Measurements from ENCODE around the gene PCED1A. TPM values are rescaled to one million over a fixed set of nuclear protein-coding genes. Genes with fewer than 3 reads are reported as not detected.

PCED1A gene
- total and polyA plus RNA-seq, 2 of the 8 experiments (the other 6 are each of a cell fraction or from before 2014, with no cell fraction given), result 13.4 to 18.9 TPM

DNA sequence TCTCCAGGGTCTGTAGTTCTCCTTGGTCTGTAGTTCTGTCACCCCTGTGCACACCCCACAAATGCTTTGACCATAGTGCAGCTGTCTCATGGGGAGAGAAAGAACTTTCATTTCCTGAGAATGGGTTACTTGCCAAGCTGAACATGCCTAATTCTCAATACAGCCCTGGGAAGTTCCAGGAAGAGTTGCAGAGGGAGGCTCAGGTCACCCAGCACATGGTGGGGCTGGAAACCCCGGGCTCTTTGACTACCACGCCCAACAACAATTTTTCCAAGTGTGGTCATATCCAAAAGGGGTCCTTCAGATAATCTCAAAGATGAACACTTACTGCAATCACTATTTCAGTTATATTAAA, 30.6 kb upstream of the PCED1A start:
- Histone ChIP-seq H3K23me2 (ENCODE audit: low read depth, low read length) (peaks cover 12% of the 10 kb centered on the region), H3K56ac (replicated peaks; ENCODE audit: insufficient read length, low read depth, low read length) (no peak overlapping the region), H4K5ac (ENCODE audit: insufficient read length, low read depth, low read length) (no peak overlapping the region), H3K9me3 (ENCODE audit: insufficient read depth in 2 of 2, low read depth in 1 of 2, low read length in 1 of 2) (no peaks in the 10 kb centered on the region), H2BK12ac (ENCODE audit: low read depth, low read length) (no peak overlapping the region), H3K4me3 (ENCODE audit: extremely low read depth in 1 of 4, insufficient read depth in 2 of 4, low read depth in 3 of 4, low read length in 4 of 4) (no peak overlapping the region), H4K8ac (ENCODE audit: extremely low read depth, insufficient read depth, low read length) (no peak overlapping the region), H4K20me1 (replicated peaks in 1 of 2; ENCODE audit: control insufficient read depth in 1 of 2, insufficient read depth in 2 of 2, low read length in 2 of 2) (peaks cover 2 to 8% of the 10 kb centered on the region in 2 experiments), H3K9ac (replicated peaks in 1 of 4; ENCODE audit: extremely low read depth in 1 of 4, low read depth in 3 of 4, low read length in 3 of 4) (no peak overlapping the region), H3K18ac (ENCODE audit: extremely low read depth, low read length) (no peak overlapping the region), H2BK15ac (ENCODE audit: low read length) (no peak overlapping the region), H2AFZ (ENCODE audit: low read length) (no peak overlapping the region), H2BK120ac (replicated peaks; ENCODE audit: low read depth, low read length) (no peak overlapping the region), H2AK5ac (ENCODE audit: low read depth, low read length) (no peak overlapping the region), H3K4ac (replicated peaks; ENCODE audit: insufficient read length, low read depth, low read length) (no peak overlapping the region), H3K36me3 (ENCODE audit: control insufficient read depth in 2 of 4, insufficient read depth in 4 of 4, low read length in 3 of 4) (0 out of 8 replicates have a peak, but pooled peaks cover 0 to 3% (median 0%) of the 10 kb centered on the region in 4 experiments), H3K23ac (ENCODE audit: insufficient read length) (no peak overlapping the region), H3K27ac (ENCODE audit: low read depth, low read length) (no peak overlapping the region), H3K4me1 (replicated peaks in 1 of 4; ENCODE audit: control insufficient read depth in 3 of 4, insufficient read depth in 4 of 4, low read length in 3 of 4) (peaks cover 0 to 7% (median 4%) of the 10 kb centered on the region in 4 experiments; a peak in 6 of 7 replicates), H4K91ac (replicated peaks; ENCODE audit: insufficient read length, low read length) (no peak overlapping the region), H3K14ac (ENCODE audit: insufficient read length) (no peak overlapping the region), H2BK20ac (ENCODE audit: low read length) (no peak overlapping the region), H3K27me3 (replicated peaks in 1 of 4; ENCODE audit: control insufficient read depth in 3 of 4, extremely low read depth in 1 of 4, insufficient read depth in 3 of 4, low read length in 3 of 4) (peaks cover 0 to 24% (median 14%) of the 10 kb centered on the region in 4 experiments; a peak in 5 of 7 replicates), H3K79me1 (ENCODE audit: low read depth, low read length) (0 out of 2 replicates have a peak, but pooled peaks cover 4% of the 10 kb centered on the region), H3K79me2 (ENCODE audit: control insufficient read depth in 1 of 2, insufficient read depth in 2 of 2, low read length in 2 of 2) (peaks cover 0 to 23% of the 10 kb centered on the region in 2 experiments; a peak in 2 of 4 replicates), H2BK5ac (ENCODE audit: low read depth, low read length) (no peak overlapping the region), H3K4me2 (ENCODE audit: insufficient read depth in 1 of 2, low read depth in 2 of 2, low read length in 2 of 2) (no peak overlapping the region; a peak in 1 of 4 replicates)
- CTCF ChIA-PET (ENCODE audit: partially characterized antibody), result interaction anchor here (0.7 to 1.4 kb wide), 2 partner anchors 10 to 84 kb away, joined by 3 to 5 read pairs; no protein-coding TSS in a partner anchor
- WGBS, 2 experiments (ENCODE audit: extremely low coverage in 1 of 2, insufficient coverage in 1 of 2, insufficient read length in 1 of 2, insufficient replicate concordance in 2 of 2, low coverage in 1 of 2, low lambda C conversion rate in 2 of 2, missing lambda C conversion rate in 1 of 2), result 75% methylated on average over 2 of the region's 2 CpGs; no CpG with 5 or more reads in 1 of the 2 experiments
- FAIRE-seq (no peak), DNase-seq (ENCODE audit: low read depth in 1 of 2, low spot score in 2 of 2) (no peak)
- POLR2A ChIA-PET (ENCODE audit: partially characterized antibody), result interaction anchor here (1.3 to 2.3 kb wide), 2 partner anchors 10 to 77 kb away, joined by 3 to 12 read pairs; no protein-coding TSS in a partner anchor
- TF ChIP-seq CHD1 (IDR thresholded peaks at IDR 0.05; ENCODE audit: low read depth, low read length) (no peak), CHD2 (IDR thresholded peaks at IDR 0.05; ENCODE audit: low read length) (no peak), SUZ12 (IDR thresholded peaks at IDR 0.05; ENCODE audit: low read length) (no peak), GTF2F1 (IDR thresholded peaks at IDR 0.05; ENCODE audit: borderline replicate concordance, low read depth, low read length) (no peak), TAF1 (IDR thresholded peaks at IDR 0.05; ENCODE audit: low read depth, low read length) (no peak), CBX8 (IDR thresholded peaks at IDR 0.05; ENCODE audit: borderline replicate concordance, low read depth, low read length) (no peak), BACH1 (IDR thresholded peaks at IDR 0.05; ENCODE audit: low read length) (no peak), HDAC2 (IDR thresholded peaks at IDR 0.05; ENCODE audit: borderline replicate concordance in 1 of 2, low read depth in 2 of 2, low read length in 2 of 2) (no peak), SAP30 (IDR thresholded peaks at IDR 0.05; ENCODE audit: insufficient read depth, insufficient replicate concordance, low read length) (no peak)
- TF ChIP-seq, protein P1, sequence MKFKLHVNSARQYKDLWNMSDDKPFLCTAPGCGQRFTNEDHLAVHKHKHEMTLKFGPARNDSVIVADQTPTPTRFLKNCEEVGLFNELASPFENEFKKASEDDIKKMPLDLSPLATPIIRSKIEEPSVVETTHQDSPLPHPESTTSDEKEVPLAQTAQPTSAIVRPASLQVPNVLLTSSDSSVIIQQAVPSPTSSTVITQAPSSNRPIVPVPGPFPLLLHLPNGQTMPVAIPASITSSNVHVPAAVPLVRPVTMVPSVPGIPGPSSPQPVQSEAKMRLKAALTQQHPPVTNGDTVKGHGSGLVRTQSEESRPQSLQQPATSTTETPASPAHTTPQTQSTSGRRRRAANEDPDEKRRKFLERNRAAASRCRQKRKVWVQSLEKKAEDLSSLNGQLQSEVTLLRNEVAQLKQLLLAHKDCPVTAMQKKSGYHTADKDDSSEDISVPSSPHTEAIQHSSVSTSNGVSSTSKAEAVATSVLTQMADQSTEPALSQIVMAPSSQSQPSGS (IDR thresholded peaks at IDR 0.05; ENCODE audit: low read length), result no peak
- TF ChIP-seq, protein P2, sequence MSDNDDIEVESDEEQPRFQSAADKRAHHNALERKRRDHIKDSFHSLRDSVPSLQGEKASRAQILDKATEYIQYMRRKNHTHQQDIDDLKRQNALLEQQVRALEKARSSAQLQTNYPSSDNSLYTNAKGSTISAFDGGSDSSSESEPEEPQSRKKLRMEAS (IDR thresholded peaks at IDR 0.05), result no peak

Measured in H1 (cell line).